ENCODE results near the gene FXYD4.

Gene FXYD4

GRCh38 chr10:43362191-43362839, 9.1 kb upstream of the FXYD4 start:
- no peaks in the 10 kb centered on the region for H3K4me1 ChIP-seq
- peak overlapping the region; percentile 98 for H2AFZ ChIP-seq
- TF ChIP-seq CTCF (IDR thresholded peaks at IDR 0.05), result peak; percentile 80
- H3K79me2 ChIP-seq, result no peaks in the 10 kb centered on the region
- peak overlapping the region; percentile 85 for H3K27ac ChIP-seq
- no peaks in the 10 kb centered on the region for H3K9me3 ChIP-seq (ENCODE audit: control insufficient read depth, low read length)
- H3K27me3 ChIP-seq (ENCODE audit: control insufficient read depth, insufficient read depth, low read length), result no peaks in the 10 kb centered on the region
- H3K4me3 ChIP-seq (ENCODE audit: low read depth, low read length), result peak overlapping the region; percentile 85
- H3K4me2 ChIP-seq (ENCODE audit: low read length), result peak overlapping the region; percentile 88
- H3K9ac ChIP-seq, result peak overlapping the region; percentile 67
- no peaks in the 10 kb centered on the region for H3K36me3 ChIP-seq (ENCODE audit: control insufficient read depth, insufficient read depth, low read length)

- Histone ChIP-seq H3K4me1 (no peaks in the 10 kb centered on the region), H3K9me3 (ENCODE audit: control insufficient read depth, low read length) (no peaks in the 10 kb centered on the region), H3K4me2 (ENCODE audit: low read length) (no peak overlapping the region), H3K79me2 (no peaks in the 10 kb centered on the region), H3K9ac (no peak overlapping the region), H2AFZ (no peak overlapping the region), H3K4me3 (ENCODE audit: low read depth, low read length) (no peak overlapping the region), H3K36me3 (ENCODE audit: control insufficient read depth, insufficient read depth, low read length) (no peaks in the 10 kb centered on the region), H3K27me3 (ENCODE audit: control insufficient read depth, insufficient read depth, low read length) (no peaks in the 10 kb centered on the region), H3K27ac (no peak overlapping the region)
- TF ChIP-seq CTCF (IDR thresholded peaks at IDR 0.05), result no peak
These were observed 6.4 kb upstream of the FXYD4 start for GRCh38 chr10:43365001-43365400.

GRCh38 chr10:43369921-43370320, 1.5 kb upstream of the FXYD4 start:
- H3K27me3 ChIP-seq (ENCODE audit: control insufficient read depth, insufficient read depth, low read length), result no peaks in the 10 kb centered on the region
- no peak overlapping the region for H3K27ac ChIP-seq
- H3K9me3 ChIP-seq (ENCODE audit: control insufficient read depth, low read length), result no peaks in the 10 kb centered on the region
- no peaks in the 10 kb centered on the region for H3K36me3 ChIP-seq (ENCODE audit: control insufficient read depth, insufficient read depth, low read length)
- H3K4me2 ChIP-seq (ENCODE audit: low read length), result no peak overlapping the region
- no peak overlapping the region for H2AFZ ChIP-seq
- no peak overlapping the region for H3K9ac ChIP-seq
- no peaks in the 10 kb centered on the region for H3K4me1 ChIP-seq
- H3K79me2 ChIP-seq, result no peaks in the 10 kb centered on the region
- no peak overlapping the region for H3K4me3 ChIP-seq (ENCODE audit: low read depth, low read length)
- TF ChIP-seq CTCF (IDR thresholded peaks at IDR 0.05), result no peak

- no peak overlapping the region for H3K27ac ChIP-seq
- H3K27me3 ChIP-seq (ENCODE audit: control insufficient read depth, insufficient read depth, low read length), result no peaks in the 10 kb centered on the region
- no peak overlapping the region for H3K4me3 ChIP-seq (ENCODE audit: low read depth, low read length)
- H3K4me1 ChIP-seq, result no peaks in the 10 kb centered on the region
- H3K36me3 ChIP-seq (ENCODE audit: control insufficient read depth, insufficient read depth, low read length), result no peaks in the 10 kb centered on the region
- H2AFZ ChIP-seq, result no peak overlapping the region
- H3K9me3 ChIP-seq (ENCODE audit: control insufficient read depth, low read length), result no peaks in the 10 kb centered on the region
- no peak for TF ChIP-seq CTCF (IDR thresholded peaks at IDR 0.05)
- H3K4me2 ChIP-seq (ENCODE audit: low read length), result no peak overlapping the region
- no peaks in the 10 kb centered on the region for H3K79me2 ChIP-seq
- no peak overlapping the region for H3K9ac ChIP-seq
These were observed 693 bp upstream of the FXYD4 start for GRCh38 chr10:43370671-43371215.
